H9 (cell line): ENCODE results near the gene IQSEC1. TPM values are rescaled to one million over a fixed set of nuclear protein-coding genes. Genes with fewer than 3 reads are reported as not detected.

Source experiments
- DNase-seq: peaks from one replicate; pipeline ENCODE4 v3.0.0-alpha.2; 2017
- H2AFZ ChIP-seq: one replicate; pipeline ENCODE4 v1.6.1; 2013; ENCODE audit warnings: mild to moderate bottlenecking, low read length, control low read depth, moderate library complexity
- H2AK5ac ChIP-seq: 2 replicates; pipeline ENCODE4 v1.6.1; 2013; ENCODE audit warnings: low read length, control low read depth, mixed read lengths; ENCODE audit not compliant: insufficient read length
- H2BK120ac ChIP-seq: one replicate; pipeline ENCODE4 v1.6.1; 2013; ENCODE audit warnings: low read depth, mild to moderate bottlenecking, low read length, control low read depth, inconsistent platforms; ENCODE audit not compliant: poor library complexity, severe bottlenecking
- H2BK12ac ChIP-seq: 2 replicates; pipeline ENCODE4 v1.6.1; 2013; ENCODE audit warnings: low read length, control low read depth, mixed read lengths, low read depth; ENCODE audit not compliant: insufficient read length
- H2BK15ac ChIP-seq: 2 replicates; pipeline ENCODE4 v1.6.1; 2013; ENCODE audit warnings: low read depth, low read length, control low read depth
- H2BK20ac ChIP-seq: one replicate; pipeline ENCODE4 v1.6.1; 2013; ENCODE audit warnings: low read depth, mild to moderate bottlenecking, low read length, control low read depth, inconsistent platforms; ENCODE audit not compliant: poor library complexity, severe bottlenecking
- H2BK5ac ChIP-seq: 2 replicates; pipeline ENCODE4 v1.6.1; 2013; ENCODE audit warnings: low read length, control low read depth, mixed read lengths; ENCODE audit not compliant: insufficient read length
- H3K14ac ChIP-seq: 2 replicates; pipeline ENCODE4 v1.6.1; 2013; ENCODE audit warnings: low read length, control low read depth; ENCODE audit not compliant: insufficient read depth
- H3K18ac ChIP-seq: 2 replicates; pipeline ENCODE4 v1.6.1; 2013; ENCODE audit warnings: low read depth, mild to moderate bottlenecking, mixed read lengths, low read length, control low read depth; ENCODE audit not compliant: insufficient read length
- H3K23ac ChIP-seq: 2 replicates; pipeline ENCODE4 v1.6.1; 2013; ENCODE audit warnings: low read length, control low read depth, mixed read lengths, low read depth; ENCODE audit not compliant: insufficient read length
- H3K23me2 ChIP-seq: 2 replicates; pipeline ENCODE4 v1.6.1; 2013; ENCODE audit warnings: low read depth, mild to moderate bottlenecking, mixed read lengths, low read length, control low read depth; ENCODE audit not compliant: insufficient read length, poor library complexity, severe bottlenecking
- H3K27ac ChIP-seq: 2 replicates; pipeline ENCODE4 v1.5.1; 2013; ENCODE audit warnings: low read length, control low read depth, mixed read lengths, low read depth; ENCODE audit not compliant: insufficient read length
- H3K27me3 ChIP-seq: 2 replicates; pipeline ENCODE4 v1.6.1; 2013; ENCODE audit warnings: low read length, control low read depth, inconsistent platforms; ENCODE audit not compliant: insufficient read depth
- H3K4ac ChIP-seq: 2 replicates; pipeline ENCODE4 v1.6.1; 2013; ENCODE audit warnings: low read depth, mild to moderate bottlenecking, control low read depth, inconsistent platforms, low read length, moderate library complexity
- H3K4me1 ChIP-seq: 2 replicates; pipeline ENCODE4 v1.6.1; 2013; ENCODE audit warnings: low read length, control low read depth, inconsistent platforms; ENCODE audit not compliant: insufficient read depth
- H3K4me2 ChIP-seq: 2 replicates; pipeline ENCODE4 v1.6.1; 2013; ENCODE audit warnings: low read length, control low read depth, mixed read lengths; ENCODE audit not compliant: insufficient read length, insufficient read depth
- H3K56ac ChIP-seq: 2 replicates; pipeline ENCODE4 v1.6.1; 2013; ENCODE audit warnings: low read depth, mild to moderate bottlenecking, mixed read lengths, low read length, control low read depth; ENCODE audit not compliant: insufficient read length
- H3K79me1 ChIP-seq: 2 replicates; pipeline ENCODE4 v1.6.1; 2013; ENCODE audit warnings: low read depth, mild to moderate bottlenecking, moderate library complexity, low read length, control low read depth, inconsistent platforms; ENCODE audit not compliant: insufficient read depth, poor library complexity, severe bottlenecking
- H3K79me2 ChIP-seq: 2 replicates; pipeline ENCODE4 v1.6.1; 2013; ENCODE audit warnings: low read length, control low read depth, inconsistent platforms; ENCODE audit not compliant: insufficient read depth
- H3K9ac ChIP-seq: 2 replicates; pipeline ENCODE4 v1.6.1; 2013; ENCODE audit warnings: low read length, control low read depth, mixed read lengths; ENCODE audit not compliant: insufficient read length; ENCODE audit errors: extremely low read depth
- H3K9me3 ChIP-seq: one replicate; pipeline ENCODE4 v1.6.1; 2013; ENCODE audit warnings: low read depth, low read length, inconsistent platforms; ENCODE audit not compliant: control insufficient read depth
- H3T11ph ChIP-seq: one replicate; pipeline ENCODE4 v1.6.1; 2013; ENCODE audit warnings: mild to moderate bottlenecking, low read length, control low read depth, inconsistent platforms
- H4K20me1 ChIP-seq: one replicate; pipeline ENCODE4 v1.6.1; 2013; ENCODE audit not compliant: control insufficient read depth, insufficient read length, insufficient read depth
- H4K5ac ChIP-seq: 2 replicates; pipeline ENCODE4 v1.6.1; 2013; ENCODE audit warnings: low read depth, mild to moderate bottlenecking, mixed read lengths, low read length, control low read depth; ENCODE audit not compliant: insufficient read length
- H4K8ac ChIP-seq: replicated peaks from 2 replicates; pipeline ENCODE4 v1.6.1; 2013; ENCODE audit warnings: low read length, control low read depth, mixed read lengths, low read depth; ENCODE audit not compliant: insufficient read length
- H4K91ac ChIP-seq: 2 replicates; pipeline ENCODE4 v1.6.1; 2013; ENCODE audit warnings: low read depth, mild to moderate bottlenecking, moderate library complexity, mixed read lengths, low read length, control low read depth; ENCODE audit not compliant: insufficient read length
- H3K27ac Mint-ChIP-seq, 3 experiments: 2 replicates in 2 of 3; 3 replicates in 1 of 3; pipeline ENCODE4 v1.8.0; 2020 to 2021; ENCODE audit warnings: mixed read lengths in 3 of 3, mild to moderate bottlenecking in 1 of 3, moderate library complexity in 1 of 3
- H3K27me3 Mint-ChIP-seq: 2 replicates; pipeline ENCODE4 v1.8.0; 2021; ENCODE audit warnings: low read depth, mild to moderate bottlenecking, moderate library complexity, mixed read lengths
- H3K36me3 Mint-ChIP-seq, 3 experiments: 2 replicates in 2 of 3; 3 replicates in 1 of 3; pipeline ENCODE4 v1.8.0; 2020 to 2021; ENCODE audit warnings: low read depth in 3 of 3, mixed read lengths in 3 of 3; ENCODE audit not compliant: insufficient read depth in 1 of 3
- H3K4me1 Mint-ChIP-seq, 2 experiments: 2 replicates each; pipeline ENCODE4 v1.8.0; 2020; ENCODE audit warnings: mixed read lengths in 2 of 2
- H3K4me3 Mint-ChIP-seq, 2 experiments: 2 replicates in 1 of 2; 3 replicates in 1 of 2; pipeline ENCODE4 v1.8.0; 2020 to 2021; ENCODE audit warnings: mild to moderate bottlenecking in 2 of 2, mixed read lengths in 2 of 2, moderate library complexity in 1 of 2
- H3K9me3 Mint-ChIP-seq, 2 experiments: 2 replicates in 1 of 2; 3 replicates in 1 of 2; pipeline ENCODE4 v1.8.0; 2020; ENCODE audit warnings: mild to moderate bottlenecking in 2 of 2, mixed read lengths in 2 of 2, moderate library complexity in 1 of 2
- WGBS: extraction: QIAGEN DNeasy Blood & Tissue Kit; methylation state at CpG from one replicate; pipeline ENCODE4 v1.1.7; 2013; ENCODE audit warnings: missing lambda C conversion rate, low lambda C conversion rate, mixed read lengths; ENCODE audit not compliant: insufficient read length; ENCODE audit errors: extremely low coverage; 5-methylcytosine and 5-hydroxymethylcytosine counted together
- total RNA-seq: library from RNA; stranded (reverse); gene quantifications from 2 replicates; pipeline ENCODE4 v1.2.1, GENCODE V29; 2021
- TF ChIP-seq, protein P1 (sequence below): fragments of 200-600 bp; sonication (generic); conservative IDR thresholded peaks from 3 replicates; pipeline ENCODE4 v1.8.0; 2021; ENCODE audit warnings: antibody characterized with exemption, mild to moderate bottlenecking

Gene IQSEC1
- total RNA-seq, 1 experiment from 2014 or later, result 19.1 TPM

DNA sequence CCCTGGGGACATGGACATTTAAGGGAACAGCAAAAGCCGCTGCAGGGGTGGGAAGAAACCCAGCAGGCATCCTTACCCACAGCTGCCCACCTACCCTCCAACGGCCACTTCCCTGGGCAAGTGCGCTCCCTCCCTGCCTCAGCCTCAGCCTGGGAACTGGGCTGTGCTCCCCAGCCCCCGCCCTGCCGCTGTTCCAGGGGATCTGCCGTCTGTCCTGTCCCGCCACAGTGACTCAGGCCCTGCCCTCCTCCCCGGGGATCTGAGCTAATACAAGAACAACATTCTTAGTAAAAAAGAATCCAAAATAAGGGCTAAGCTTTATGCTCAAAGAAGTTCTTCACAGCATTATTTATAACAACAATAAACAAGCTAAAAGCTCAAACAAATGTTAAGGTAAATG, 7.4 kb upstream of the IQSEC1 start:
- no peaks in the 10 kb centered on the region for H3K79me1 ChIP-seq
- no peaks in the 10 kb centered on the region for H3K4me1 ChIP-seq
- no peak overlapping the region for H3K4me2 ChIP-seq
- no peak overlapping the region for H2AFZ ChIP-seq
- TF ChIP-seq, protein P1, sequence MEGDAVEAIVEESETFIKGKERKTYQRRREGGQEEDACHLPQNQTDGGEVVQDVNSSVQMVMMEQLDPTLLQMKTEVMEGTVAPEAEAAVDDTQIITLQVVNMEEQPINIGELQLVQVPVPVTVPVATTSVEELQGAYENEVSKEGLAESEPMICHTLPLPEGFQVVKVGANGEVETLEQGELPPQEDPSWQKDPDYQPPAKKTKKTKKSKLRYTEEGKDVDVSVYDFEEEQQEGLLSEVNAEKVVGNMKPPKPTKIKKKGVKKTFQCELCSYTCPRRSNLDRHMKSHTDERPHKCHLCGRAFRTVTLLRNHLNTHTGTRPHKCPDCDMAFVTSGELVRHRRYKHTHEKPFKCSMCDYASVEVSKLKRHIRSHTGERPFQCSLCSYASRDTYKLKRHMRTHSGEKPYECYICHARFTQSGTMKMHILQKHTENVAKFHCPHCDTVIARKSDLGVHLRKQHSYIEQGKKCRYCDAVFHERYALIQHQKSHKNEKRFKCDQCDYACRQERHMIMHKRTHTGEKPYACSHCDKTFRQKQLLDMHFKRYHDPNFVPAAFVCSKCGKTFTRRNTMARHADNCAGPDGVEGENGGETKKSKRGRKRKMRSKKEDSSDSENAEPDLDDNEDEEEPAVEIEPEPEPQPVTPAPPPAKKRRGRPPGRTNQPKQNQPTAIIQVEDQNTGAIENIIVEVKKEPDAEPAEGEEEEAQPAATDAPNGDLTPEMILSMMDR, result no peak
- H3K18ac ChIP-seq, result no peak overlapping the region
- no peaks in the 10 kb centered on the region for H3K23me2 ChIP-seq
- no peak overlapping the region for H2BK20ac ChIP-seq
- no peak overlapping the region for H3K27ac ChIP-seq
- no peaks in the 10 kb centered on the region for H3K79me2 ChIP-seq
- H2BK15ac ChIP-seq, result no peak overlapping the region
- no peak overlapping the region for H3K56ac ChIP-seq
- H3K4ac ChIP-seq, result no peak overlapping the region
- H4K20me1 ChIP-seq, result no peaks in the 10 kb centered on the region
- no peaks in the 10 kb centered on the region for H3K9me3 ChIP-seq
- H3K9me3 Mint-ChIP-seq, result no peaks in the 10 kb centered on the region
- no peaks in the 10 kb centered on the region for H3K36me3 Mint-ChIP-seq
- H2BK120ac ChIP-seq, result no peak overlapping the region
- no peak overlapping the region for H3K14ac ChIP-seq
- H2AK5ac ChIP-seq, result no peak overlapping the region
- H3K23ac ChIP-seq, result no peak overlapping the region
- H3K27ac Mint-ChIP-seq, result no peak overlapping the region
- H3K27me3 ChIP-seq, result no peaks in the 10 kb centered on the region
- no peak for DNase-seq
- H3K4me1 Mint-ChIP-seq, result peaks cover 6 to 22% of the 10 kb centered on the region in 2 experiments
- no peak overlapping the region for H3K9ac ChIP-seq
- WGBS, result no CpG with 5 or more reads among the region's 8 CpGs
- H4K5ac ChIP-seq, result no peak overlapping the region
- H4K91ac ChIP-seq, result no peak overlapping the region
- no peak overlapping the region for H2BK12ac ChIP-seq
- peaks cover 21% of the 10 kb centered on the region for H3K27me3 Mint-ChIP-seq
- H3T11ph ChIP-seq, result no peak overlapping the region
- H2BK5ac ChIP-seq, result no peak overlapping the region
- no peak overlapping the region for H3K4me3 Mint-ChIP-seq
- no peak overlapping the region for H4K8ac ChIP-seq
